ENCODE data around the gene SLU7.

SLU7 gene

DNA sequence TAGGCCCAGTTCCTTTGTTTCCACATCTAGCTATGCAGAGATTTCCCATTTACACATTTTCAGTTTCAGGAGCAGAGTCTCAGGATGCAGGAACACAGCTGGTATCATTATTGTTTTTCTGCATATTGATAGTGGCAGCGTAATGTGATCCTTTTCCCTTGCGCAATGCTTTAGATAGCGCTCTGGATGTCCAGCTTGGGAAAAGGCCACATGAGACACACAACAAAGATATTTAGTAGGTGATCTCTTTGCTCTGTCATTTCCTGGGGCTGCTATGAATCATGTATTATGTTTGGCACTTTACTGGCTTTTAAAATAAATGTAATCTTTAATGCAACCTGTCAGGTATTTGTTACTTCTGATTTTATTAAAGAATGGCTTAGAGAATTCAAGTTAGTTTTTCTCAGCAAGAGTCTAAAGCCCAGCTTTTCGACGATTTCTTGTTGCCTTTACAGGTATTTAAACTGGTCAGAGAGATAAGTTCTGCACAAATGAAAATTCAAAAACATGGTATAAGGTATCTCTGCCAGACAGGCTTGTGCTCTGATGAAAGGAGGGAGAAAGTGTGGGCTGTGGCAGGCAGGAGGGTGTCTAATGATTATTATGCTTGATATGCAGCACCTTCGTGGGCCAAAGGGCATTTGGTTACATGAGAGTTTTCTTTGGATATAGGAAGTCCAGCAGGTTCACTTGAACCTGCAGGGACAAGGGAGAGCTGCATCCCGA is 45.0 kb upstream of the SLU7 start:
- peak; percentile 72 for DNase-seq (ENCODE audit: low read depth)
- TF ChIP-seq, protein P1, sequence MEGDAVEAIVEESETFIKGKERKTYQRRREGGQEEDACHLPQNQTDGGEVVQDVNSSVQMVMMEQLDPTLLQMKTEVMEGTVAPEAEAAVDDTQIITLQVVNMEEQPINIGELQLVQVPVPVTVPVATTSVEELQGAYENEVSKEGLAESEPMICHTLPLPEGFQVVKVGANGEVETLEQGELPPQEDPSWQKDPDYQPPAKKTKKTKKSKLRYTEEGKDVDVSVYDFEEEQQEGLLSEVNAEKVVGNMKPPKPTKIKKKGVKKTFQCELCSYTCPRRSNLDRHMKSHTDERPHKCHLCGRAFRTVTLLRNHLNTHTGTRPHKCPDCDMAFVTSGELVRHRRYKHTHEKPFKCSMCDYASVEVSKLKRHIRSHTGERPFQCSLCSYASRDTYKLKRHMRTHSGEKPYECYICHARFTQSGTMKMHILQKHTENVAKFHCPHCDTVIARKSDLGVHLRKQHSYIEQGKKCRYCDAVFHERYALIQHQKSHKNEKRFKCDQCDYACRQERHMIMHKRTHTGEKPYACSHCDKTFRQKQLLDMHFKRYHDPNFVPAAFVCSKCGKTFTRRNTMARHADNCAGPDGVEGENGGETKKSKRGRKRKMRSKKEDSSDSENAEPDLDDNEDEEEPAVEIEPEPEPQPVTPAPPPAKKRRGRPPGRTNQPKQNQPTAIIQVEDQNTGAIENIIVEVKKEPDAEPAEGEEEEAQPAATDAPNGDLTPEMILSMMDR (conservative IDR thresholded peaks at IDR 0.05; ENCODE audit: low read depth, low read length): no peak
- no peak overlapping the region for H3K4me3 ChIP-seq (ENCODE audit: low read depth, low read length)

- TF ChIP-seq, protein P1 (conservative IDR thresholded peaks at IDR 0.05; ENCODE audit: low read depth, low read length): no peak
- no peak overlapping the region for H3K4me3 ChIP-seq (ENCODE audit: low read depth, low read length)
- DNase-seq (ENCODE audit: low read depth): no peak
Observed at GRCh38 chr5:160463227-160463626, 44.3 kb upstream of the SLU7 start.

DNA sequence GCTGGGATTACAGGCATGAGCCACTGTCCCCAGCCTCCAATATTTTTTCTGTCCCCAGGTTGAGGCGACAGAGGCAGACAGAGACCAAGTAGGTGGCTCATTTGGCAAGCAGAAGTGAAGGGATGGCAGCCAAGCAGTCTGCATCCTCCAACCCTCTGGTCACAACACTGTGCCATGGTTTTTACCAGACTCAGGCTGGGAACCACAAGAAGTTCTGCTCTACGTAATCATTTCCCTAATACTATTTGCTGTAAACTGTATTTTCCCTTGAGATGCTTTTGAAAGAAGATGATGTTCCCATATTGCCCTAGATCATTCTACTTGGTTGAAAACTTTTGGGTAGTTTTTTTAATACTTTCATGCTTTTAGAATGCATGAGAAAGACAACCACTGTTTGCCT is 43.3 kb upstream of the SLU7 start:
- H3K4me3 ChIP-seq (ENCODE audit: low read depth, low read length): no peak overlapping the region
- TF ChIP-seq, protein P1 (conservative IDR thresholded peaks at IDR 0.05; ENCODE audit: low read depth, low read length): no peak
- DNase-seq (ENCODE audit: low read depth): no peak

- DNase-seq (ENCODE audit: low read depth): no peak
- no peak overlapping the region for H3K4me3 ChIP-seq (ENCODE audit: low read depth, low read length)
- TF ChIP-seq, protein P1 (conservative IDR thresholded peaks at IDR 0.05; ENCODE audit: low read depth, low read length): no peak
Observed at GRCh38 chr5:160461378-160461777, 42.5 kb upstream of the SLU7 start.

DNA sequence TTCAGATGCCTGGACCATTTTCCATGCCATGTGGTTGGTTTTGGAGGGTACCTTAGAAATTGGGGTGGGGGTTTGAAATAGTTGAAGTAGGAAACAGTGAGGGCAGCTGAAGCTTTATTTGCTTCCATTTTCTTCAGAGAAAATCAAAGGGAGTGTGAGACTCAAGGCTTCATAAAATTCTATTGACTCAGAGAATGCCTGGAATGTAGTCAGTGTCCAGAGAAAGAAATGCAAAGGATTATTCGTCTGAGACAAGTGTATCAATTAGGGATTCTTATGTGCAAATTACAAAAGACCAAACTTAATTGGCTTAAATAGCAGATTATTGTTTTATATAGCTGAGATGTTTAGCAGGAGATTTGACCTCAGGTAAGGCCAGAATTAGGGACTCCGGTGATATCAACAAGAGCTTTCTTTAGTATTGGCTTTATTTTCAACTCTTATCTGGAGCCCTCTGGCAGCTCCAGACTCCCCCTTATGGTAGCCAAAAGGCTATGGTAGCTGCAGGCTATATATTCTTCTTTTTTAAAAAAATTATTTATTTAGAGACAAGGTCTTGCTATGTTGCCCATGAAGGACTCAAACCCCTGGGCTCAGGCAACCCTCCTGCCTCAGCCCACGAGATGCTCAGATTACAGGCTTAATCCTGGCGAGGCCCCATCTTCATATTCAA is 41.6 kb upstream of the SLU7 start:
- DNase-seq (ENCODE audit: low read depth): peak; percentile 59
- H3K4me3 ChIP-seq (ENCODE audit: low read depth, low read length): no peak overlapping the region
- TF ChIP-seq, protein P1 (conservative IDR thresholded peaks at IDR 0.05; ENCODE audit: low read depth, low read length): peak; percentile 63

DNA sequence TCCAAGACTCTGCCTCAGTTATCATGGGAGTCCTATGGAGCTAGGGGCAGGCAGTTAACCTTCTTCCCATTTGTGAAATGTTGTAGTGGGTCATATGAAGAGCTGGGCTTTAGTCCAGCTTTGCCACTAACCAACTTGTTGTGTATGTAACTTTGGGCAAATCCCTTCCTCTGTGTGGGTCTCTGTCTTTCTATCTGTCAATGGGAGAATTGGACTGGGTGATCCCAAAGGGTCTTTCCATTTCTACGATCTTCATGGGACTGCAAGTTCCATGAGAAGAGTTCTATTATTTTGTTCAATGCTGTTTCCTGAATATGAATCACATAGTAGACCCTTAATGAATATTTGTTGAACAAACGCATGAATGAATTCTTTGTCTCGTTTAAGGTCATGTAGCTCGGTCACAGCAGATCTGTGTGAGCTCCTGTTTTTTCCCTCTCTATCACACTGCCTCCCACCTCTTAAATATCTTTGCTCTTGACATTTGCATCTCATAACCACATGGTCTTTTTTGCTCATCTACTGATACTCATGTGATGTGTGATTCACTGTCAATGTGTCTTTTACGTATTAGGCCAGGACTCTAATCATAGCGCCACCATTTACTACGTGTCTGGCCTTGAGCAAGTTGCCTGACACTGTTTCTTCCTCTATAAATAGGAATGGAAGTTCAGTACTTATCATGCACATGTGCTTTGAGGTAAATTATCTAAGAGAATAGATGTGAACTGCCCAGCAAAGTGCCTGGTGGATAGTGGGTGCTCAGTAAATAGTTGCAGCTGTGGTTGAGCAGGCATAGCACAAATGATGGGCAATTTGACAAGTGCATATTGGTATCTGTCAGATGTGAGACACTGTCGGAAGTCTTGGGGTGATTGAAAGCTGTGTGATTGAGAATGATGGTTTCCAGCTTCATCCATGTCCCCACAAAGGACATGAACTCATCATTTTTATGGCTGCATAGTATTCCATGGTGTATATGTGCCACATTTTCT is 40.2 kb upstream of the SLU7 start:
- DNase-seq (ENCODE audit: low read depth): no peak
- TF ChIP-seq, protein P1 (conservative IDR thresholded peaks at IDR 0.05; ENCODE audit: low read depth, low read length): no peak
- no peak overlapping the region for H3K4me3 ChIP-seq (ENCODE audit: low read depth, low read length)

All from choroid plexus epithelial cell (primary cell).